Panc1 (cell line): Measurements from ENCODE around the gene TRIM42. TPM values are rescaled to one million over a fixed set of nuclear protein-coding genes. Genes with fewer than 3 reads are reported as not detected.

Source experiments
- ATAC-seq: fragments of 200-7000 bp; cut with Tn5 transposase; 2 replicates; pipeline ENCODE4 v1.9.1; 2020; ENCODE audit warnings: mild to moderate bottlenecking, moderate library complexity
- BruUV-seq: library from RNA; stranded (reverse); fragments of 400-500 nt; replicated peaks from 2 replicates; lab custom pipeline; 2021; lab: Mats Ljungman, UMichigan
- CTCF ChIA-PET: fragments of 300-600 bp; sonication (Branson Sonifier 250); formaldehyde crosslinking; loops from one replicate; lab custom pipeline; 2022; ENCODE audit warnings: antibody characterized with exemption; lab: Charles Lee
- POLR2A ChIA-PET: fragments of 300-600 bp; sonication (Branson Sonifier 250); formaldehyde crosslinking; loops from one replicate; lab custom pipeline; 2022; ENCODE audit warnings: antibody characterized with exemption; lab: Charles Lee
- DNase-seq: peaks from one replicate; pipeline ENCODE4 v3.0.0-alpha.2; 2010; ENCODE audit warnings: low read depth, low spot score
- H3K27ac ChIP-seq: 2 replicates; pipeline ENCODE4 v1.5.1; 2011; ENCODE audit warnings: mild to moderate bottlenecking, low read length, inconsistent platforms
- H3K27me3 ChIP-seq: fragments of 200-500 bp; sonication (Bioruptor generic); 2 replicates; pipeline ENCODE4 v1.6.0; 2014; ENCODE audit warnings: low read length, inconsistent platforms; ENCODE audit not compliant: control insufficient read depth, insufficient read depth
- H3K36me3 ChIP-seq: fragments of 200-500 bp; sonication (Bioruptor generic); 2 replicates; pipeline ENCODE4 v1.5.1; 2014; ENCODE audit warnings: inconsistent platforms, mild to moderate bottlenecking, low read length, moderate library complexity; ENCODE audit not compliant: control insufficient read depth, insufficient read depth
- H3K4me1 ChIP-seq: 2 replicates; pipeline ENCODE4 v1.5.1; 2011; ENCODE audit warnings: inconsistent platforms, mild to moderate bottlenecking, low read length, moderate library complexity; ENCODE audit not compliant: control insufficient read depth, insufficient read depth
- H3K4me3 ChIP-seq, 2 experiments: 2 replicates each; pipeline ENCODE4 v1.5.1; 2011 to 2012; ENCODE audit warnings: low read depth in 2 of 2, low read length in 2 of 2, mild to moderate bottlenecking in 2 of 2, inconsistent platforms in 1 of 2, moderate library complexity in 1 of 2
- H3K9me3 ChIP-seq: fragments of 200-500 bp; sonication (Bioruptor generic); 2 replicates; pipeline ENCODE4 v1.5.1; 2014; ENCODE audit warnings: low read depth, mild to moderate bottlenecking, inconsistent platforms, low read length, moderate library complexity; ENCODE audit not compliant: control insufficient read depth, insufficient read depth
- CTCF ChIP-seq: fragments of 450-650 bp; IDR thresholded peaks from 2 replicates; pipeline ENCODE4 v1.5.1; 2017; ENCODE audit warnings: mild to moderate bottlenecking
- POLR2AphosphoS5 ChIP-seq: IDR thresholded peaks from 2 replicates; pipeline ENCODE4 v1.6.1; 2012; ENCODE audit warnings: mild to moderate bottlenecking, low read depth, low read length, moderate library complexity
- REST ChIP-seq, 2 experiments: IDR thresholded peaks; 2 replicates each; pipeline ENCODE4 v1.6.1; 2011 to 2012; ENCODE audit warnings: low read depth in 2 of 2, control low read depth in 1 of 2, low read length in 1 of 2, mild to moderate bottlenecking in 1 of 2, moderate library complexity in 1 of 2; ENCODE audit not compliant: insufficient read depth in 1 of 2
- SIN3A ChIP-seq: IDR thresholded peaks from 2 replicates; pipeline ENCODE4 v1.6.1; 2012; ENCODE audit warnings: low read depth, mild to moderate bottlenecking, low read length, moderate library complexity, borderline replicate concordance; ENCODE audit not compliant: insufficient read depth
- TCF7L2 ChIP-seq: IDR thresholded peaks from 2 replicates; pipeline ENCODE4 v1.6.1; 2011; ENCODE audit warnings: mild to moderate bottlenecking, low read depth, low read length, inconsistent platforms
- in situ Hi-C: cut with HindIII; loops from 2 replicates; pipeline ENCODE4 v1.10.0; 2016; ENCODE audit warnings: low sequenced_read_pairs, low pct_unique_long_range_greater_than_20kb
- intact Hi-C: fragments of 100-400 bp; cut with micrococcal nuclease; formaldehyde crosslinking; loops from one replicate; pipeline ENCODE4 v1.10.0; 2022; ENCODE audit not compliant: unreplicated experiment
- total RNA-seq: library from RNA; stranded (reverse); gene quantifications from one replicate; pipeline ENCODE4 v1.2.1, GENCODE V29; 2021; ENCODE audit not compliant: unreplicated experiment

Gene TRIM42
- total RNA-seq, 1 experiment from 2014 or later, result not detected

- Histone ChIP-seq H3K4me3 (no peak overlapping the region), H3K9me3 (no peaks in the 10 kb centered on the region), H3K4me1 (no peaks in the 10 kb centered on the region), H3K27me3 (no peaks in the 10 kb centered on the region), H3K36me3 (no peaks in the 10 kb centered on the region), H3K27ac (no peak overlapping the region)
- ATAC-seq (no peak), DNase-seq (no peak)
- TF ChIP-seq POLR2AphosphoS5, result no peak
- TF ChIP-seq CTCF, result no peak
- TF ChIP-seq TCF7L2, result no peak
- TF ChIP-seq REST (IDR thresholded peaks at IDR 0.05; ENCODE audit: insufficient read depth in 1 of 2, low read depth in 2 of 2, low read length in 1 of 2), result no peak
- TF ChIP-seq SIN3A, result no peak
- ChIA-PET POLR2A (no interaction called here), CTCF (no interaction called here)
- BruUV-seq, result no TSS peak
- intact Hi-C loops (no loop called here), in situ Hi-C loops (no loop called here)
Measured at GRCh38 chr3:140630866-140631265, 47.0 kb upstream of the TRIM42 start.

GRCh38 chr3:140635276-140635675, 42.6 kb upstream of the TRIM42 start:
- intact Hi-C loops (no loop called here), in situ Hi-C loops (no loop called here)
- H3K4me3 ChIP-seq, result no peak overlapping the region
- no TSS peak for BruUV-seq
- ChIA-PET POLR2A (no interaction called here), CTCF (no interaction called here)
- H3K9me3 ChIP-seq, result no peaks in the 10 kb centered on the region
- no peak overlapping the region for H3K27ac ChIP-seq
- TF ChIP-seq SIN3A (no peak), CTCF (no peak), REST (IDR thresholded peaks at IDR 0.05; ENCODE audit: insufficient read depth in 1 of 2, low read depth in 2 of 2, low read length in 1 of 2) (no peak), TCF7L2 (no peak), POLR2AphosphoS5 (no peak)
- H3K4me1 ChIP-seq, result no peaks in the 10 kb centered on the region
- DNase-seq (no peak), ATAC-seq (no peak)
- H3K27me3 ChIP-seq, result no peaks in the 10 kb centered on the region
- no peaks in the 10 kb centered on the region for H3K36me3 ChIP-seq
